CD4-positive, CD25-positive, alpha-beta regulatory T cell (primary cell): ENCODE results near the gene AATF. TPM values are rescaled to one million over a fixed set of nuclear protein-coding genes. Genes with fewer than 3 reads are reported as not detected.

Experiments used
- ATAC-seq, 2 donors: fragments of 150-1000 bp; cut with Tn5 transposase; one replicate each; pipeline ENCODE4 v1.10.0; 2021; ENCODE audit warnings: low read depth in 2 of 2, moderate number of reproducible peaks in 2 of 2, moderate library complexity in 1 of 2
- DNase-seq, 3 donors: peaks; one replicate each; pipeline versions ENCODE4 v3.0.0 to v3.0.0-alpha.2; 2012 to 2022; ENCODE audit warnings: mixed read lengths in 1 of 3
- H3K27ac ChIP-seq: one replicate; pipeline ENCODE4 v1.7.0; 2013; ENCODE audit warnings: mild to moderate bottlenecking, low read length; ENCODE audit not compliant: insufficient read depth, poor library complexity, severe bottlenecking
- H3K27me3 ChIP-seq: one replicate; pipeline ENCODE4 v1.7.0; 2013; ENCODE audit warnings: low read length; ENCODE audit not compliant: control insufficient read depth, insufficient read depth
- H3K36me3 ChIP-seq: one replicate; pipeline ENCODE4 v1.7.0; 2013; ENCODE audit warnings: mild to moderate bottlenecking, low read length, moderate library complexity; ENCODE audit not compliant: control insufficient read depth, insufficient read depth
- H3K4me1 ChIP-seq: 2 replicates; pipeline ENCODE4 v1.7.0; 2013; ENCODE audit warnings: mild to moderate bottlenecking, low read length; ENCODE audit not compliant: insufficient read depth, control insufficient read depth, poor library complexity, severe bottlenecking
- H3K4me3 ChIP-seq: one replicate; pipeline ENCODE4 v1.7.0; 2013; ENCODE audit warnings: low read depth, mild to moderate bottlenecking, low read length, moderate library complexity
- H3K9me3 ChIP-seq, 2 experiments: 1 replicate in 1 of 2; 2 replicates in 1 of 2; pipeline ENCODE4 v1.7.0; 2013; ENCODE audit warnings: low read length in 2 of 2, mild to moderate bottlenecking in 1 of 2, moderate library complexity in 1 of 2; ENCODE audit not compliant: control insufficient read depth in 2 of 2
- H3K27ac Mint-ChIP-seq, 3 donors: one replicate each; pipeline ENCODE4 v1.8.0; 2020 to 2022; ENCODE audit warnings: mild to moderate bottlenecking in 3 of 3, mixed read lengths in 3 of 3, moderate library complexity in 2 of 3
- H3K27me3 Mint-ChIP-seq: one replicate; pipeline ENCODE4 v1.8.0; 2022; ENCODE audit warnings: mild to moderate bottlenecking, mixed read lengths
- H3K36me3 Mint-ChIP-seq: one replicate; pipeline ENCODE4 v1.8.0; 2020; ENCODE audit warnings: mixed read lengths
- H3K4me1 Mint-ChIP-seq, 4 donors: one replicate each; pipeline ENCODE4 v1.8.0; 2020 to 2022; ENCODE audit warnings: mixed read lengths in 4 of 4, mild to moderate bottlenecking in 1 of 4
- H3K4me3 Mint-ChIP-seq, 4 donors: one replicate each; pipeline ENCODE4 v1.8.0; 2020 to 2022; ENCODE audit warnings: mild to moderate bottlenecking in 4 of 4, mixed read lengths in 4 of 4, moderate library complexity in 3 of 4
- H3K9me3 Mint-ChIP-seq, 7 donors: one replicate each; pipeline ENCODE4 v1.8.0; 2020 to 2022; ENCODE audit warnings: mixed read lengths in 7 of 7, mild to moderate bottlenecking in 3 of 7, moderate library complexity in 2 of 7
- polyA plus RNA-seq, 4 donors: library from polyadenylated mRNA; unstranded; fragments of 300-500 nt; fragmentation: Illumina TruSeq; gene quantifications; one replicate each; pipeline ENCODE4 v1.2.3, GENCODE V29; 2021
- total RNA-seq: library from RNA; stranded (reverse); gene quantifications from one replicate; pipeline ENCODE4 v1.2.3, GENCODE V29; 2022

The AATF gene
- total and polyA plus RNA-seq, 5 donors from 2014 or later: 72.6 to 89.8 (median 83.3) TPM

DNA sequence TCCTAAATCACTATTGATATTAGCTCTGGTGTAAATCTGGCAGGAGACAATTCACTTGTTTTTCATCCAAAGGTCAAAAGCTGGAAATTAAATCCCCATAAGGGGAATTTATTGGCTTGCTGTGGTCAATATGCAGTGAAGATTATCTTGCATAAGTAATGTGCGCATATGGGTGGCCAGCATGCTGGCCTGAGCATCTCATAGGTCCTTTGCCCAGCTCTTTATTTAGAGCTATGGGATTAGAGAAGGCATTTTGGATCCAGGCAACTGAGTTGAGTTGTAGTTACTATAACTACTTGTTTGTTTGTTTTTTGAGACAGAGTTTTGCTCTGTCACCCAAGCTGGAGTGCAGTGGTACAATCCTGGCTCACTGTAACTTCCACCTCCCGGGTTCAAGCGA, 110.7 kb downstream of the AATF start:
- Mint-ChIP-seq H3K36me3 (peaks cover 19% of the 10 kb centered on the region), H3K27me3 (peaks cover 7% of the 10 kb centered on the region), H3K9me3 (no peaks in the 10 kb centered on the region), H3K4me3 (no peak overlapping the region), H3K4me1 (no peaks in the 10 kb centered on the region), H3K27ac (no peak overlapping the region)
- Histone ChIP-seq H3K4me3 (no peak overlapping the region), H3K9me3 (no peaks in the 10 kb centered on the region), H3K36me3 (peaks cover 29% of the 10 kb centered on the region), H3K27ac (no peak overlapping the region), H3K27me3 (no peaks in the 10 kb centered on the region), H3K4me1 (no peaks in the 10 kb centered on the region)
- no peak for ATAC-seq
- no peak for DNase-seq

DNA sequence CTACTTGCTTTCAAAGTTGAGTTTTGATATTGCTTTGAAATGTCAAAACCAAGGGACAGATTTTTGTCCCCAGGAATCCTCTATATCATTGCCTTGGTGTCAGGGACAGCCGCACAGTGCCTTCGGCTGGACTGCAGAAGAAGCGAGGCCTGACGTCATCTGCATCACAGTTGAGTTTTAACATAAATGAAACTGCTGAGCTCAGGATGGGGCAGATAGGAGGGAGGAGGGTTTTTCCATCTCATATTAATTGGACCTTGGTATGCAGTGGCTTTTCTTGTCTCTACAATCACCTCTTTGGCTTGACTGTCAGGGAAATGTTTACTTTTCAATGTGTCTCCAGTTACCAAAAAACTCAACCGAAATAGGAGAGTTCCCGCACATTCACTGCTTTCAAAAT, 111.3 kb downstream of the AATF start:
- Mint-ChIP-seq H3K4me3 (no peak overlapping the region), H3K9me3 (no peaks in the 10 kb centered on the region), H3K4me1 (no peaks in the 10 kb centered on the region), H3K27ac (peak overlapping the region in 1 of 3 donors; percentile 62), H3K27me3 (peaks cover 7% of the 10 kb centered on the region), H3K36me3 (peaks cover 18% of the 10 kb centered on the region)
- no peak overlapping the region for H3K4me3 ChIP-seq
- no peak for ATAC-seq
- no peaks in the 10 kb centered on the region for H3K27me3 ChIP-seq
- no peaks in the 10 kb centered on the region for H3K9me3 ChIP-seq
- H3K36me3 ChIP-seq: peaks cover 25% of the 10 kb centered on the region
- H3K27ac ChIP-seq: no peak overlapping the region
- no peaks in the 10 kb centered on the region for H3K4me1 ChIP-seq
- no peak for DNase-seq

DNA sequence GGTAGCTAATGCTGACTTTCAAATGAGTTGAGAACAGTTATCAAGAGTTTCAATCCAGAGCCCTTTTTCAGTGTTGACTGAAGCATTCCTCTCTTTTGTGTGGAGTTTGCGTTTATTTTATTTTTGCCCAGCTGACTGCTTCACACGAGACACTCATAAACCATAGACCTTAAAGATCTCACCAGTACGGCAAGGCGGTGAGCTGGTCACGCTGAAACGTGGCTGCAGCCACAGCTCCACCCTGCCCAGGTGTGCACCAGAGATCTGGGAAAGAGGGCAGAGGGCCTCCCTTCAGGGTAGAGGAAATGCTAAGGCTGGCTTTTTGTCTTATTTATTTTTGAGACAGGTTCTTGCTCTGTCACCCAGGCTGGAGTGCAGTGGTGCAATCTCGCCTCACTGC, 112.2 kb downstream of the AATF start:
- H3K4me1 Mint-ChIP-seq: no peaks in the 10 kb centered on the region
- peaks cover 18% of the 10 kb centered on the region for H3K36me3 ChIP-seq

DNA sequence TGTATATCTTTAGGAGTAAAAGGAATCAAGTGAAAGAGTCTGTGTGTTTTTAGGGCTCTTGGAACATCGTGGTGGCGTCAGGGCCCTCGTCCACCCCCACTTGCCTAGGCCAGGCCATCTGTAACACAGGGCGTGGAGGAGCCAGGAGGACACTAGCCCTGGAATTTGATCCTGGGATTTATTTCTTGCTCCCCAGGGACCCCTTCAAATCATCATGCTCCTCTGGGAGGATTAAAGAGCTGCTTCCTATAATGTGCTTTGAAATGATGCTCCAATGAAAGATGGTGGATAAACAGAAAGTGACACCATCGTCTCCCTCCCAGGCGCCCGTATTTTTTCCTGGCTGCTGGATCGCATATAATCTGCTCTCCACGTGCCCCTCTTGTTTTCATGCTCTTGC, 113.3 kb downstream of the AATF start:
- peaks cover 7% of the 10 kb centered on the region for H3K36me3 ChIP-seq
- H3K36me3 Mint-ChIP-seq: peaks cover 7% of the 10 kb centered on the region
- ATAC-seq (no peak), DNase-seq (no peak)
- no peaks in the 10 kb centered on the region for H3K9me3 ChIP-seq
- no peak overlapping the region for H3K4me3 ChIP-seq
- no peaks in the 10 kb centered on the region for H3K4me1 Mint-ChIP-seq
- H3K4me1 ChIP-seq: no peaks in the 10 kb centered on the region
- H3K4me3 Mint-ChIP-seq: peak overlapping the region in 1 of 4 donors; percentile 48
- H3K9me3 Mint-ChIP-seq: no peaks in the 10 kb centered on the region
- H3K27ac Mint-ChIP-seq: no peak overlapping the region
- H3K27me3 ChIP-seq: no peaks in the 10 kb centered on the region
- peaks cover 12% of the 10 kb centered on the region for H3K27me3 Mint-ChIP-seq
- H3K27ac ChIP-seq: no peak overlapping the region

More for the DNA sequence above, 112.2 kb downstream of the AATF start:
- Mint-ChIP-seq H3K27me3 (peaks cover 7% of the 10 kb centered on the region), H3K36me3 (peaks cover 18% of the 10 kb centered on the region), H3K9me3 (no peaks in the 10 kb centered on the region), H3K4me3 (no peak overlapping the region), H3K27ac (no peak overlapping the region)
- DNase-seq: no peak
- Histone ChIP-seq H3K27me3 (no peaks in the 10 kb centered on the region), H3K27ac (no peak overlapping the region), H3K4me3 (no peak overlapping the region), H3K9me3 (no peaks in the 10 kb centered on the region), H3K4me1 (no peaks in the 10 kb centered on the region)
- no peak for ATAC-seq

DNA sequence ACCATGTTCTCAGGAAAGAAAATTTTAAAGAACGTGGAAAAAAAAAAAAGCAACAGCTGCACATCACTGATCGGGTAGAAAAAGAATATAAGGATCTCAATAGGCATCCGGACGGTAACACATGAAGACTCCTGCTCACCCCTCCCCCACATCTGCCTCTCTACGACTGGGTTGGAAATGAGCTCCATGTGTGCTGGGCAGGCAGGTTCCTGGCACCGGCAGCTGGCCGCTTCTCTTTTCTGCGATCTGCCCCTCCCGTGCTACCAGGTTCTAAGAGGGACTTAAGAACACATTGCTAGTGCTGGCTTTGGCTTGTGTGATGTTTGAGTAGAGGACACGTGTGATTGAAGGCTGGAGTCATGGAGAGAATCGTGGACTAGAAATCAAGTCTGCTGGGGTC, 115.5 kb downstream of the AATF start:
- DNase-seq: no peak
- Mint-ChIP-seq H3K27ac (no peak overlapping the region), H3K36me3 (no peaks in the 10 kb centered on the region), H3K4me3 (no peak overlapping the region), H3K4me1 (no peaks in the 10 kb centered on the region), H3K27me3 (peaks cover 28% of the 10 kb centered on the region), H3K9me3 (no peaks in the 10 kb centered on the region)
- no peaks in the 10 kb centered on the region for H3K9me3 ChIP-seq
- no peak overlapping the region for H3K27ac ChIP-seq
- no peaks in the 10 kb centered on the region for H3K27me3 ChIP-seq
- ATAC-seq: no peak
- no peaks in the 10 kb centered on the region for H3K36me3 ChIP-seq
- H3K4me1 ChIP-seq: no peaks in the 10 kb centered on the region
- no peak overlapping the region for H3K4me3 ChIP-seq

DNA sequence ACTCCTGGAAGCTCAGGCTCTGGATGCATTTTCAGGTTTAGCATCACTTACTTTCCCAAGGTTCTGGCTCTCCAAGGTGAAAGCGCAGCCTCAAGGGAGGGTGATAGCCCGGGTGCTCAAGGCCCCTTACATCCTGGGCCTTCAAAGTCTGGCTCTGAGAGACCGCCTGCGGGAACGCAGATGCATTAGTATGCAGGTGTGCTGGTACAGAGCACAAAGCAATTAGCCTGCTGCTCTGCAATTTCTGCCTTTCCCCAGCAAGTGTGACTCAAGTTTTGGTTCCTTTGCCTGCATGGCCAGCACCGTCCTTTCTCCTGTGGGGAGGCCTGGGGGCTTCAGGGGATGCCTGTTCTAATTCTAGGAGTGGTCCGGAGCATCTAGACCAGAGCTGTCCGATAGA, 116.2 kb downstream of the AATF start:
- Histone ChIP-seq H3K27ac (no peak overlapping the region), H3K4me3 (no peak overlapping the region), H3K9me3 (no peaks in the 10 kb centered on the region), H3K36me3 (no peaks in the 10 kb centered on the region), H3K27me3 (no peaks in the 10 kb centered on the region), H3K4me1 (no peaks in the 10 kb centered on the region)
- DNase-seq: no peak
- peaks cover 31% of the 10 kb centered on the region for H3K27me3 Mint-ChIP-seq
- no peak for ATAC-seq
- no peaks in the 10 kb centered on the region for H3K36me3 Mint-ChIP-seq
- no peaks in the 10 kb centered on the region for H3K9me3 Mint-ChIP-seq
- no peaks in the 10 kb centered on the region for H3K4me1 Mint-ChIP-seq
- peak overlapping the region in 1 of 3 donors; percentile 19 for H3K27ac Mint-ChIP-seq
- H3K4me3 Mint-ChIP-seq: no peak overlapping the region

DNA sequence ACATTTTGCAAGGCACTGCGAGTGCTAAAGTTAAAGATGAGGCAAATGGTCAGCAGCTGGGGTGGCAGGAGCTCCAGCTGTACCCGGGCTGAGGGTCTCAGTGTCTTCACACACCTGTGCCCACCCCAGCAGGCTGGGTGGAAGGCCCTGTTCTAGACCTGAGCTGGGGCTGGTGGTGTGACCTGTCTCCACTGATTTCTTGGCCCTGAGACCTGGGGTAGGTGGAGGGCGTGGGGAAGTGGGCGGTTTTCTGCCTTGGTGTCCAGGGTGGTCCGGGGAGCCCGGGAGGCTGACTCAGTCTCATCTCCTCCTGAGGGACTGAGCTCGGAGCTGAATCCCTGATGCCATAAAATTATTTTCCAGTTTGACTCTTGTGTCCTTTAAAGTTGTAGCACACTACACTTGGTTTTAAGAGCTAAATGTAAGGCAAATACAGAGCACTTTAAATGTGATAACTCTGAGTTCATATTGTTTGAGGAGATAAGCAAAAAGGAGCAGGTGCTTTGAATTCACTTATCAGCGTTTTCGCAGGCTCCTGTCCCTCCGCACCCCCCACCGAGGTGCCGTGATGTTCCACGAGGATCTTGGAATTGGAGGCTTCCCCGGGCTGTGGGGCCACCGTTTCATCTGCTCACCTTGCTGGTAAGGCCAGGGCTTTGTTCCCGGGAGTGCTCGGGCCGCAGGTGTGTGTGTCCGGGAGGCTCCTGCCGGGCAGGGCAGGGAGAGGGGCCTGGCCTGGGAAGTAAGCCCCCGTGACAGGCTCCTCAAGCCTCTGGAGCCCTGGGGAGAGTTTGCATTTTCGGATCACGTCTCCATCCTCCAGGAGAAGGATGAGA, 117.0 kb downstream of the AATF start:
- Mint-ChIP-seq H3K27ac (peak overlapping the region in 1 of 3 donors; percentile 36), H3K4me1 (no peaks in the 10 kb centered on the region), H3K4me3 (no peak overlapping the region), H3K36me3 (no peaks in the 10 kb centered on the region), H3K9me3 (no peaks in the 10 kb centered on the region), H3K27me3 (peaks cover 31% of the 10 kb centered on the region)
- Histone ChIP-seq H3K27me3 (no peaks in the 10 kb centered on the region), H3K36me3 (no peaks in the 10 kb centered on the region), H3K4me1 (no peaks in the 10 kb centered on the region), H3K27ac (no peak overlapping the region), H3K9me3 (no peaks in the 10 kb centered on the region), H3K4me3 (no peak overlapping the region)
- ATAC-seq (no peak), DNase-seq (no peak)
